HG03565 (cell line): ENCODE results near the gene GREB1L.
"Not testable (repeated sequence)": the region's sequence is repeated elsewhere in the genome, so short reads cannot be mapped to it uniquely, and the experiment has no call there.

Experiments used
- ATAC-seq: cut with Tn5 transposase; IDR thresholded peaks from one replicate; pipeline ENCODE4 v1.9.1; 2021; ENCODE audit warnings: mild to moderate bottlenecking, moderate library complexity; ENCODE audit not compliant: unreplicated experiment

The GREB1L gene

DNA sequence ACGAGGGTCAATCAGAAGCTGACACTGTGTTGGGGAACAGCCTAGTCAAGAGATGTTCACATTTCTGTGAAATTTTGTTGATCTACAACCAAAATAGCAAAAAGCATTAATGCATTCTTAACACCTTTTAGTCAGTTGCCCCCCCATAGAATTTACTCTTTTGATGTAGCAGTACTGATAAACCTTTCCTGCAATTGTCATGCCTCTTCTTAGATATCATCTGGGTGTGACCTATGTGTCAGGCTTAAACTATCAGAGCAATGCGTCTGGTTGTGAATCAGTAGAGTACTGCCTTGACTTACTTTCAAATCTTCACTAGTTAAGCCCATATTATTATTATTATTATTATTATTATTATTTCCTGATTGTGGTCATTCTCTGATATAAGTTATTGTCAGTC is 61.9 kb downstream of the GREB1L start:
- ATAC-seq: no peak

DNA sequence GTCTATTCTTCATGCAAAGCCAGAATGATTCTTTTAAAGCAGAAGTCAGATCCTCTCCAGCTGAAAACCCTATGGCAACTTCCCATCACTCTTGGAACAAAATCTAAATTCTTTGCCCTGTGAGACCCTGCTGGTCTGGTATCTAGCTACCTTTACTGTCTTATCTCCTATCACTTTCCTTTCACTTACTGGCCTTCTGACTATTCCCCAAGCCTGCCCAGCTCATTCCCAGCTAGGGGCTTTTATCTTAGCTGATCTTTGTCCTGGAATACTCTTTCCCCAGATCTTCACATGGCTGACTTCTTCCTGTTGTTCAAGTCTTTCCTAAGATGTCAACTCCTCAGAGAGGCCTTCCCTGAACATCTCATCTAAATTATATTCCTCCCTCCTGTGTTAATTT is 63.6 kb downstream of the GREB1L start:
- no peak for ATAC-seq

DNA sequence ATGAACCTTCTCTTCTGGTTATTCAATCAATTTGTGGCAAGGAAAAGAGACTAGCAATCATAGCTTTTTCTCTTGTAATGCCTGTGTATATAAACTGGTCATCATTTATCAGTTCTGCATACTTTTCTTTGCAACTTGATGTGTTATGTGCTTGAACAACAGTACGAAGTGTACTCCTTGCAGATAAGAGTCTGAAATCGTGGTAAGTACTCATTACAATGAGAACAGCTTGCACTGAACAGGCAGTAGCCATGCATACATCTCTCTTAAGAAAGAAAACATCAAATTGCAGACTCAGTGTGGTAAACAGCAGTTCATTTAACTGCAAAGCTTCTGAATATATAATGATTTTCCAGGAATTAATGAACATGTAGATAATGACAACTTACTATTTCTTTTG is 64.3 kb downstream of the GREB1L start:
- no peak for ATAC-seq

DNA sequence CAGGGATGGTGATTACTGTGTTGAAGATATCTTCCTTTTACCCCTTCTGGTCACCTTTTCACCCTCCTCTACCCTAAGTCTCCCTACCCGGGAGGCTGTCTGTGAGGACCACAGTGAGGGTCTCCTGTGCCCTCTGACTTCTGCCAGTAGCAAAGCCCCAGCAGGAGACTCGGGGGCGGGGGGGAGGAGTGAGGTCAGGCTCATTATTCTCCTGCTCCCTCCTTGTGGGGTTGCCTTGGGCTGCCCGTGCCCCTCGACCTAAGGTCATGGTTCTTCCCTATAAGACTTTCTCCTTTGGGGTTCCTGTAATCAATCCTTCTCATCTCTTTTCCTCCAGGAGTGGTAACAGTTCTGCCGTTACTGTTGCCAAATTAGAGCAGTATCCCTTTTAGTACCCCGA is 65.5 kb downstream of the GREB1L start:
- ATAC-seq: no peak

DNA sequence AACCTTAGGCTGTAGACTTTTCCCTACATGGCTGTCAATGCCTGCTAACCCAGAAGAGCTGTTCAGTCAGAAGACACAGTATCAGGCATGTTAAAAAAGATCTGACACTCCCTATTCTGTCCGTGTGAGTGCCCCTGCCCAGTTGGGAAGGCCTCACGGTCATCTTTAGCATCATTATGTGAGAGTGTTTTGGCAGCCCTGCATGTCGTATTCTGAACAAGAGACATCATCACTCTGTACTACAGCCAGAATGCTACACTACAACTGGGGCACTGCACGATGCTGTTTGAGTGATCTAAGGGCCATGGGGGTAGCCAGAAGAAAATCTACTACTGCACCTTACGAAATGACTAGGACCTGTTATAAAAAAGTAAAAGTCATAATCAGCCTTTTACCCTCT is 67.2 kb downstream of the GREB1L start:
- no peak for ATAC-seq

DNA sequence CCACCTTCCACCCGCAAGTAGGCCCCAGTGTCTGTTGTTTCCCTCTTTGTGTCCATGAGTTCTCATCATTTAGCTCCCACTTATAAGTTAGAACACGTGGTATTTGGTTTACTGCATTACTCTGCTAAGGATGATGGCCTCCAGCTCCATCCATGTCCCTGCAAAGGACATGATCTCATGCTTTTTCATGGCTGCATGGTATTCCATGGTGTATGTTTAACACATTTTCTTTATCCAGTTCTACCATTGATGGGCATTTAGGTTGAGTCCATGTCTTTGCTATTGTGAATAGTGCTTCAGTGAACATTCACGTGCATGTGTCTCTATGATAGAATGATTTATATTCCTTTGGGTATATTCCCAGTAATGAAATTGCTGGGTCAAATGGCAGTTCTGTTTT is 69.9 kb downstream of the GREB1L start:
- not testable (repeated sequence) for ATAC-seq

DNA sequence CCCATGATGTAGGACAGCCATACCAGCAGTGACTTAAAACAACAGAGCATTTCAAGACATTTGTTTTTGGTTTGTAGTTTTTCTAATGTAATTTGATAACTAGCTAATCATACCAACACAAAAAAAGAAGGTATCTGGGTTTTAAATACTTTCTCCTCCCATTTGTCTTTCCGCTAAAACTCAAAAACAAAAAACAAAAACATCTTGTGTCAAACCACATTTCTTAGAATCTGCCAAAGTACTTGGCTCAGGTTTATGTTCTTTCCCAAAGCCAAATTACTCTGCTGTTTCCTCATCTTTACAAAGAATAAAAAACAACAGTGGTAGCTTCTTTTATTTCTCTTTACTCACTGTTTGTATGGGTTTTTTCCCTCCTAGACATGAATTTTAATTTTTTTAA is 71.5 kb downstream of the GREB1L start:
- no peak for ATAC-seq

DNA sequence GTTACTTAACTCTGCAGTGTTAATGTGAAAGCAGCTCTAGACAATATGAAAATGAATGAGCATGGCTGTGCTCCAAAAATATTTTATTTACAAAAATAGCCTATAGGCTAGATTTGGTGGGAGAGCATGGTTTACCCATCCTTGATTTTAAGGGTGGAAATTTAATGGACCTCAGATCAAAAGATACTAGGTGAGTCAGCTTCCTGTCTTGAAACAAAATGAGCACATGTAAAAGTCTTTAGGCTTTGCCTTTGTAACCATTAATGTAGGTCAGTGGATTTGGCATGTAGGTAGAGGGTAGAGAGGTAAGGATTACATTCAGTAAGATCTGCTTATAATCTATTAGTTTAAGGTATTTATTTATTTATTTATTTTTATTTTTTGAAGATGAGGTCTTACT is 72.7 kb downstream of the GREB1L start:
- no peak for ATAC-seq

DNA sequence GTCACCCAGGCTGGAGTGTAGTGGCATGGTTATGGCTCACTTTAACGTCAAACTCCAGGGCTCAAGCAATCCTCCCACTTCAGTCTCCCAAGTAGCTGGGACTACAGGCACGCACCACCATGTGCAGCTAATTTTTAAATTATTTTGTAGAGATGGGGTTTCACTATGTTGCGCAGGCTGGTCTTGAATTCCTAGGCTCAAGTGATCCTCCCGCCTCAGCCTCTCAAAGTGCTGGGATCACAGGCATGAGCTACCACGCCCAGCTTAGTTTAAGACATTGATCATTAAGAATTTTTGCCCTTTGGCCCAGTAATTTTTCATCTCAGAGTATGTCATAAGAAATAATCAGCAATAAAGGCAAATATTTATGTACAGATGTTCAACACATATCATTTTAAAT is 73.1 kb downstream of the GREB1L start:
- not testable (repeated sequence) for ATAC-seq

DNA sequence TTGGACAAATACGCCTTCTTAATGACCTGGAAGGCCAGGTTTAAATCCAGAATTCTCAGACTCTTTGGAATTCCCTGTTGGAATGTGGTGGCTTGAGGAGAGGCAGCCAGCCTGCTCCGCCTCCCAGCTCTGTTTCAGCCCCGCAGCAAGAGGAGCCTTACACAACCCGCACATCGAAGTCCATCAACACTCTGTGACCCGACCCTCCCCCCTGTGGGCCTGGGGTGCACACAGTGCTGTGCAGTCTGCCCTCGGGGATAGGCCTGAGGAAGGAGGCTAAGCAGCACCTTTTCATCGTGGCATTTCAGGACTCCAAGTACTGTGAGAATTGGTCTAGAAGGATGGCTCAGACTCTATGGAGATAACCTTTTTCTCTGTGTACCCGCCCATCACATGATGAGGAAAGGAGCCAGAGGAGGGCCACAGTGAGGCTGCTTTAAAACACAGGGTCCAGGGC is 73.7 kb downstream of the GREB1L start:
- ATAC-seq: no peak

DNA sequence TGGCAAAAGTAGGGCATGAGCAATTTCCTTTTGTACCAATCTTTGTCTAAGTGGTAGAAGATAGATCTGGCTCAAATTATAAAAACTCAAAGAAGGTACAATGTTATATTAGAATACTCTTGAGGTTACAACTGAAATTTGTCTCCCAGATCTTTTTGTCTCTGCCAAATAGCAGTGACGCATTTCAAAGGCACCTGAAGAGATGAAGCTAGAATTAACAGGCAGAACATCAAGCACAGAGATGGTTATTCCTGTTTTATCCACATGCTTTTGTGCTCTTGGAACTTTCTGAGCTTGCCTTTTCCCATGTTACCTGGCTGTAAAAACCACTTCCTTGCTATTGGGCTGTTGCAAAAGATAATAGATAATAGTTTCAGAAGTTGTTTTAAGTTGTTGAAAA is 74.3 kb downstream of the GREB1L start:
- no peak for ATAC-seq

DNA sequence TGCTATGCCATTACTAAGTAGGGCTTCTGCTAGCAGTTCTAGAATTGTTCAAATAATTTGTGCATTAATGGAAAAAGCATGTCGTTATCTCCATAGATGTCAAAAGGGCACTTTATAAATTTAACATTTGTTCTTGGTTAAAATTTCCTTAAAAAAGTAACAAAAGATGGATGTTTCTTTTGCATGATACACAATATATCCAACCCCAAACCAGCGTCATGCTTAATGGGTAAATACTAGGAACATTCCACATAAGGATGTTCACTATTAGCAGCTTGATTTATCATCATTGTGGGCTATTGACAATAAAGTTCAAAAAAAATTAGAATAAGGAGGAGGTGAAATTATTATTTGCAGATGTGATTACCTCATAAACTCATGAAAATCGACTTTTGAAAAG is 79.7 kb downstream of the GREB1L start:
- no peak for ATAC-seq

DNA sequence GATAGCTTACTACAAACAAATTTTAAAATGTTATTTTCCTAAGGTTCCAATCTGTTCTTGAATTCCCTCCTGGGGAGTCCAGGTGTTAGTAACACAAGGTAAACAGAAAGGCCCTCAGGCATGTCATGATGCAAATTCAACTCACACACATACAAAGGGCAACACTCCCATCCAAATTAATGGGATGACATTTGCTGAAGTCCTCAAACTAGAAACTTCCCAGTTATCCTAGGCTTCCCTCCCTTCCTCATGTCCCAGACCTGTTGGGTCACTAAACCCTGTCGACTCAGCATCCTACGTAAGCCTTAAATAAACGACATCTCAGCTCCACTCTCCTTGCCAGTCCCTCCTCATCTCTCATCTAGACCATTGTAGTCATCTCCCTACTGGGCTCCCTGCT is 85.1 kb downstream of the GREB1L start:
- no peak for ATAC-seq

DNA sequence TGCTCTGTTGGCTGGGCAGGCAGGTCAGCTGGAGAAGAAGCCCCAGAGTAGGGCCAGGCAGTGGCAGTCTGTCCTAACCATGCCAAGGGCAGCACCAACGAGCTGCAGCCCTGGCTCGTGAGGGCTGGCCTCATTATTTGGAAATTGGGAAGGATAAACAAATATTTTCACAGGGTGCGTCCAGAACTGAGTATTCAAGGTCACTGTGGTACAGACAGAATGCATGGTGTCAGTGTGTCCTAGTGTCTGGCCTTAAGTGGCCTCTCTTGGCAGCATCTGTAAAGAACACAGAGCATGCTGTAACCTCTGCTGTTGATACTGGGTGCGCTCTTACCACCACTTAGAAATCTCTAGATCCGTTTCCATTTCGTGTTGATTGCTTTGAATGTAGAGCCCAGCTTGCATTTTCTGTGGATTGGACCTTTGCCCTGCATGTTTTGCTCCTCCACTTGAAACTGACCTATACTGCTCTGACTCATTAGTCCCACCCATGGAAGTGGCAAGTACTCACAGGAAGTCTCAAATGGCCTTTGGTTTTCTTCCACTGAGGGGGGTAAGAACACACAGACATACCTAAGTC is 88.2 kb downstream of the GREB1L start:
- no peak for ATAC-seq

DNA sequence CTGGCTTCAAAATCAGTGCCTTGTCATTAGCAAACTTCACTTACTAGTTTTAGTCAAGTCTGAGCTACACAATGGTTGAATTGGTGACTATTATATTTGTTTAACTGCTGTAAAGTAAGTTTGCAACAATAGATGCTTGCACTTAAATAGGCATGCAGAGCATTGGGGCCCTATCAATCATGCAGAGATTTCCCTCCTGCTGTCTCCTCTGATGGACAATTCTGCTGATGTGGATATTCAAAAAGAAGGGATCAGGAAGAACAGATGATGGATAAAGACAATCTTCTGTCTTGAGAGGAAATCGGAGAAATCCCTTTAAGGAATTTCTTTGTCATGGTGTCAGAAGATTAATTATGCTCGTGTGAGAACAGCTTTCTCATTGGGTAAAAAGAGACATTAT is 89.0 kb downstream of the GREB1L start:
- ATAC-seq: no peak

DNA sequence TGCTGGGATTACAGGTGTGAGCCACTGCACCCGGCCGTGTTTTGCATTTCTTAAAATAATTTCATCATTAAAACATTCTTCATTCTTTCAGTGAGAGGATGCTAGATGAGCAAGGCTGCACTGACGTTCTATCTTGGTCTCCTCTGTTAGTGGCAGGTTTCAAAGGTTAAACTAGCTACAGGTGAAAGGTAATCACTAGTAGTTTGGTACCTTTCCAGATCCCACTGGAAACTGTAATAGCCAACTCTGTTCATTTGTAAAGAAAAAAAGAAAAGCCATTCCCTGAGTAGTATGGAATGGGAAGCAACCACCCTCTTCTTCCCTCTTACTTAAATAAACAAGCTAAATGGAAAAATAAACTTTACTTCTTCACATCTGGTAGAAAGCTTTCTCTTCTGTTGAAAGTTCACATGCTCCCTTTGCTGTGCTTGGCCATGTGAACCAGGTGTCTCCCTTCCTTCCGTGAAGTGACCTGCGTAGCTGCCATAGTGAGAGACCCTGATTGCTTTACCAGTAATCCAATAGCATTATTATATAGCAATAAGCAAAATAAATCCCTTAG is 94.0 kb downstream of the GREB1L start:
- no peak for ATAC-seq

DNA sequence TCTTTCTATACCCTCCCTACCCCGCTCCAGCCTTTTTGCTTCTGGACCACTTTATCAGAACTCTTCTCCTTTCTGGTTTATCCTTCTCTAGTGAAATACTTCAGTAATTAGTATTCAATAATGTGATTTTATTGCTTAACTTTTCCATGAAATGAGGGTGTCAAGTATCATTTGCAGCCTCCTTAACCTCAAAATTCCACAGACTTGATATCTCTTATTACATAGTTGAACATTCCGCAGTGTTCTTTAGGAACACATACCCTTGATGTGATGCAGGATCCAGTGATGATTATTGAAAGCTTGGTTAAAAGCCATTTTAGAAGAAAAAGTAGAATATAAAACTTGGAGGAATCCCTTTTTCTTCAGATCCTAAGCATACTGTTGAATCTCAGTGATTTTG is 94.8 kb downstream of the GREB1L start:
- ATAC-seq: no peak

DNA sequence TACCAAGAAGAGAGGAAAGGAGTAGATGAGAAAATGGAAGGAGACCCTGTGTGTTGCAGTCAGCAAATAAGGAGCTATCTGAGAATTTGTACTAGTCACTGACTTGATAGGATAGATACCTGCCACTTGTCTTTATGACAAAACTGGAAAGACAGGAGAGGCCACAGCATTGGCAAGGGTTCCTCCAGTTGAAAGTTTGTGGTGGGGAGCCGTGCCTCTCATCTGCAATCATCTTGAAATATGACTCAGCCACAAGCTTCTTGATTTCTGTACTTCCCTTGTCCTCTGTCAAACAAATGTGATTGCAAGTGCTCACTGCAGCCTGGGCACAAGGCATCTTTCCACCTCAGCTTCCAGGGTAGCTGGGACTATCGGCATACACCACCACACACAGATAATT is 99.1 kb downstream of the GREB1L start:
- ATAC-seq: no peak

DNA sequence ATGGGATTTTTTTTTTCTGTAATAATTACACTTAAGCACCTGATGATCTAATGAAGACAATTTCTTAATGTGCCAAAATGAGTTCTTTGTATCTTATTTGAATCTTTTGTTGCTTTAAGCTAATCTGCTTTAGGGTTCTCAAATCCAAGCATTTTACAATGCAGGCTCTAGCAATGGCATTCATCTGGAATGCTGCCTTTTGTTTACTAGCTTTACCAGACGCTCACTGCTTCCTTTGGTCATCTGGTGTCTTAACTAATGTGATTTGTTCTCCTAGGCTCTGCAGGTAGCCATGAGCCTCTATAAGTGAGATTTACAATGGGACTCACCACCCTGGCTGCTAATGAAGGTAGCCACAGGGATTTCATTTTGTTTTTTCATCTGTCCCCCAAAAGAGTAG is 100.3 kb downstream of the GREB1L start:
- no peak for ATAC-seq

DNA sequence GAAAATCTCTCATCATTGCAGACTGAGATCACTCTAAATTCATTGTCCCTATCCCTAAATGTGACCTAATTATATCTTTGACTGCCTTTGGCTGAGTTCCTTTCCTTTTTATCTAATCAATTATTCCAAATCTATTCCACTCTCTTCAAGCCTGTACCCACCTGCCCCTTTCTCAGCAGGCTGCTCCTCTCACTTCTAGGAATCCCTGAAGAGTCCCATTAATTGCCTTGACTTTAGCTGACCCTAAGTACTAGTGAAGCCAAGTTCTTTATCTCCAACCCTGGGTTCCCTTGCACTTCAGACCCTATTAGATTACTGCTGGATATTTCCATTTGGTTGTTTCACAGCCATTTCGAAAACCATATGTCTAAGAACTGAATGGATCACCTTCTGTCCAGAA is 102.8 kb downstream of the GREB1L start:
- no peak for ATAC-seq

DNA sequence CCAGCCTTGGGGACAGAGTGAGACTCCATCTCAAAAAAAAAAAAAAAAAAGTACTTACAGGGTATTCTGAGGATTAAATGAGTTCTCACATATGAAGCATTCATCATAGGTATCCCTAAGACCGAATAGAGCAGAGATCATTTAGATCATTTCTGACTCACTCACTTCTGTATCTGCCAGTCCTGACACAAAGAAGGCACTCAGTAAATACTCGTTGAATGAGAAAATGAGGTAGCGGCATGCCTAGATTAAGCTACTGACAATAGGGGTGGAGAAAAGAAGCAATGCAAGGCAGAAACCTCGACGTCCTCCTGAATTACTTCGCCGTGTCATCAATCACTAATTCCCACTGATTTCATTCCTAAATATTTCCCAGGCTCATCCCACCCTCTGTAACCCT is 103.8 kb downstream of the GREB1L start:
- no peak for ATAC-seq

DNA sequence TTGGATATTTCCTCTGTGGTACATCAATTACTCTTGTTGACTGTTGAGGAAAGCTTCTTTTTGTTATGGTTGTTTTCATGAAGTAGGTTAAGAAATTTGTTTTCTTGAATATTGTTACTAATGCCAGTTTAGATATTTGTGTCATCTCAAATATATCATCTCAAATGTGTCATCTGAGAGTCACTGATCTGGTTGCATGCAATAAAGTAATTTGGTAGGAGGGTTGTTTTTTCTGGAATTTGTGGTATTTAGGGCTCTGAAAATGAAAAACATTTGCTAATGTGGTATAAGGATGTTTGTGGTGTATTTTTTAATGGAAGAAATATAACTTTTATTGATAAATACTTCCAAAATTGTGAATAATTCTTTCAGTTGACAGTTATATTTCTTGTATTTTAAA is 117.7 kb downstream of the GREB1L start:
- ATAC-seq: no peak

DNA sequence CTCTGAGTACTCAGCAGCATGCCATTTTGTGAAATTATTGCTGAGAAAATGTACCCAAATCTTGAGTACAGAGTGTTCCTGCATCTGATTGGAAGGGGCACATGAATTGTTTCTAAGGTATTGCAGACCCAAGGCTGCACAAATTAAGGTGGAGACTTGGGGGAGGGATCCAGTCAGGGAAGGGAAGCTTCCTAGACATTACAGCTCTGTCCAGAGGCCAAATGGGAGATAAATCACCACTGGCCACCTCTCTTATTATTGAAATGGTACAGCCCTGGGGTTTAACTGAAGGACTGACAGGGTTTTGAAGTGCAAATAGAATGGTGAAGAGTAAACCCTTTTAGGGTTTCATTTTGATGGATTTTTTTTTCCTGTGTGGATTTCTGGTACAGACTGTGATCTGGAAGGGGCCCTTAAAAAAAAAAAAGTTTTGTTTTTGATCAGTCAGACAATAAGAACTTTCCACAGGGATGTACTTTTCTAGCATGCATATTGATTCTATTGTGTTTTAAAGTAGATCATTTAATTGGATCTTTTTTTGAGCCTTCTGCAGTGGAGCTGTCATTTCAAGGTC is 119.4 kb downstream of the GREB1L start:
- ATAC-seq: no peak
